GM18499 (cell line): Measurements from ENCODE around the gene FARP2.

Source experiments
- ATAC-seq: cut with Tn5 transposase; IDR thresholded peaks from one replicate; pipeline ENCODE4 v1.9.1; 2021; ENCODE audit warnings: moderate number of reproducible peaks; ENCODE audit not compliant: insufficient read depth, unreplicated experiment

Gene FARP2

GRCh38 chr2:241482126-241482955, 126.3 kb downstream of the FARP2 start:
- ATAC-seq, result no peak

- no peak for ATAC-seq
Measured at GRCh38 chr2:241483305-241483704, 127.2 kb downstream of the FARP2 start.

- ATAC-seq, result no peak
Measured at GRCh38 chr2:241485172-241485911, 129.3 kb downstream of the FARP2 start.

- no peak for ATAC-seq
Measured at GRCh38 chr2:241489088-241489487, 133.0 kb downstream of the FARP2 start.

- no peak for ATAC-seq
Measured at GRCh38 chr2:241489733-241490680, 133.9 kb downstream of the FARP2 start.

- no peak for ATAC-seq
Measured at GRCh38 chr2:241490825-241491506, 134.9 kb downstream of the FARP2 start.

GRCh38 chr2:241491549-241492173, 135.6 kb downstream of the FARP2 start:
- ATAC-seq, result no peak

- ATAC-seq, result no peak
Measured at GRCh38 chr2:241492174-241492565, 136.1 kb downstream of the FARP2 start.

- ATAC-seq, result no peak
Measured at GRCh38 chr2:241493092-241493491, 137.0 kb downstream of the FARP2 start.

- ATAC-seq, result no peak
Measured at GRCh38 chr2:241494311-241494908, 138.3 kb downstream of the FARP2 start.

- ATAC-seq, result no peak
Measured at GRCh38 chr2:241495172-241496002, 139.3 kb downstream of the FARP2 start.

GRCh38 chr2:241496003-241496707, 140.1 kb downstream of the FARP2 start:
- no peak for ATAC-seq

- no peak for ATAC-seq
Measured at GRCh38 chr2:241496904-241497877, 141.1 kb downstream of the FARP2 start.

- ATAC-seq, result no peak
Measured at GRCh38 chr2:241498115-241499070, 142.3 kb downstream of the FARP2 start.

GRCh38 chr2:241499146-241499965, 143.3 kb downstream of the FARP2 start:
- no peak for ATAC-seq
